Skeletal muscle tissue (tissue), 4 donors: ENCODE measurements around the gene INPP4A. TPM values are rescaled to one million over a fixed set of nuclear protein-coding genes. Genes with fewer than 3 reads are reported as not detected.

Experiments
- H3K27ac ChIP-seq: one replicate; pipeline ENCODE4 v1.7.0; 2013; ENCODE audit warnings: mild to moderate bottlenecking, low read depth, low read length, inconsistent platforms
- H3K27me3 ChIP-seq, 3 donors: one replicate each; pipeline ENCODE4 v1.7.0; 2013; ENCODE audit warnings: low read length in 3 of 3; ENCODE audit not compliant: control insufficient read depth in 3 of 3, insufficient read depth in 3 of 3
- H3K36me3 ChIP-seq, 3 donors: one replicate each; pipeline ENCODE4 v1.7.0; 2013; ENCODE audit warnings: low read length in 3 of 3; ENCODE audit not compliant: control insufficient read depth in 3 of 3, insufficient read depth in 3 of 3
- H3K4me1 ChIP-seq, 3 donors: one replicate each; pipeline ENCODE4 v1.7.0; 2013; ENCODE audit warnings: low read length in 3 of 3, mild to moderate bottlenecking in 3 of 3; ENCODE audit not compliant: control insufficient read depth in 3 of 3, insufficient read depth in 3 of 3
- H3K4me3 ChIP-seq, 3 donors: one replicate each; pipeline ENCODE4 v1.7.0; 2013; ENCODE audit warnings: low read length in 3 of 3
- H3K9ac ChIP-seq, 3 donors: one replicate each; pipeline ENCODE4 v1.7.0; 2013; ENCODE audit warnings: low read length in 3 of 3, mild to moderate bottlenecking in 3 of 3, moderate library complexity in 2 of 3, low read depth in 1 of 3
- H3K9me3 ChIP-seq, 3 donors: one replicate each; pipeline ENCODE4 v1.7.0; 2013; ENCODE audit warnings: low read length in 3 of 3; ENCODE audit not compliant: control insufficient read depth in 3 of 3
- total RNA-seq: library from RNA; depleted of rRNA; stranded (reverse); fragments of >200 nt; gene quantifications from one replicate; pipeline ENCODE4 v1.2.3, GENCODE V29; 2014
- donor health status: Osteomylitis.

INPP4A gene
- total RNA-seq, 1 donor from 2014 or later, result 12.5 TPM

DNA sequence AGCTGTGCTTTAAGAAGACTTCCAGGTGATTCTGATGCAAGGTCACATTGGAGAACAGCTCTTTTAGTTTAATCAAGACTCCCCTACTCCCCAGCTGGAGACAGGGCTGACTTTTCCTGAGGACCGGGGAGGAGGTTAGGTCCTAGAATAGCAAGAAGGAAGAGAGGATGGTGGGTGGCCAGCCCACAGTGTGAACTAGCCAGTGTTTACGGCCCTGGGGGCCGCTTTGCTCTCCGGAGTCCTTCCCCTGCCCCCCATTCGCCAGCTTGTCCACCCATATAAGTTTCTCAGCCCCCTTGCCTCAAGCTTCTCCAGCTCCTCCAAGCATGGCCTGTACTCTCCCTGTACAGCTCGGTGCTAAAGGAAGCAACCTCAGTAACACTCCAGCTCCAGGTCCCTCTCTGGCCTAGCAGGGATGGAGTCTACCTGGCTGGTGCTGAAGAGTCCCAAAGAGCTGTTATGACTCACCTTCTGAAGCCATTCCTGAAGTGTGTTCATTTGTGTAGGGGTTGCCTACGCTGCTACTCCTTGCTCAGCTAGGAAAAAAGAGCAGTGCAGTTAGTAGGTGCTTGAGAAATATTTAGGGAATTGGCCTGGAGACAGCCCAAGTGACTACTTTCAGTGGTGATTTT, 7.9 kb downstream of the INPP4A start:
- Histone ChIP-seq H3K27me3 (no peaks in the 10 kb centered on the region), H3K9me3 (no peaks in the 10 kb centered on the region), H3K4me3 (no peak overlapping the region), H3K36me3 (peaks cover 0 to 5% (median 2%) of the 10 kb centered on the region in 3 donors), H3K4me1 (peaks cover 17 to 26% (median 25%) of the 10 kb centered on the region in 3 donors), H3K9ac (no peak overlapping the region), H3K27ac (no peak overlapping the region)

DNA sequence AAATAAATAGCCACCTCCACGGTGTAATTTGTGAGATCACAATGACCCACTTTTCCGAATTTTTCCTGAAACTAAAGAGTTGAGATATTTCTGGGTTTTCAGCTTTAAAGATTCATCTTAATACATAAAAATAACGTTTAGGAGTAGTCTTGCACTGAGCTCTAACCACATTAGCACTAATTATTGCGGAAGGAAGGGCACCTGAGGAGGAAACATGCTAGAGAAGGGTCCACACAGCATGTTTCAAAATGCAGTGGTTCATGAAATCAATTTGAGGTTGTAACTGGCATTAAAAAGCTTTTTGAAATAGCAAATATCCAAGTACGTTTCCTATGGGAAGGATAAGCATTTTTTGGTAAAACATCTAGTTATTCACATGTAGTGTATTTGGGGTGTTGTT, 8.4 kb downstream of the INPP4A start:
- no peak overlapping the region for H3K9ac ChIP-seq
- no peak overlapping the region for H3K27ac ChIP-seq
- no peaks in the 10 kb centered on the region for H3K27me3 ChIP-seq
- no peak overlapping the region for H3K4me3 ChIP-seq
- H3K9me3 ChIP-seq, result no peaks in the 10 kb centered on the region
- H3K36me3 ChIP-seq, result peaks cover 0 to 5% (median 2%) of the 10 kb centered on the region in 3 donors
- peaks cover 17 to 26% (median 25%) of the 10 kb centered on the region in 3 donors for H3K4me1 ChIP-seq

DNA sequence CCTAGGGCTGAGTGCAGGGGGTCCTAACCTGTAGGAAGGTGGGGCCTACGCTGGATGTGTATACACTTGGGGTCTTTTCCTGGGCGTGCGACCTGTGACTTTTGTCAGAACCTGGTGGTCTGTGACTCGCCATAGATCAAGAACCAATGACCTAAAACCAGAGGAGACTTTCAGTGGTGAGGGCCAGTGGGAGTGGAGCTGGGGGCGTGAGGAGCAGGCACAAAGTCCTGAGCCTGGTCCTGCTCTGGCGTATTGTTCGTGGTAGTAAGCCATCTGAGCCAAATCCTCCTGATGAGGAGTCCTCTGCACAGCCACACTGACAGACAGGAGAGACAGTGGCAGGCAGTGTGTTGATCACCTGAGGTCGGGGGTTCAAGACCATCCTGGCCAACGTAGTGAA, 8.9 kb downstream of the INPP4A start:
- no peak overlapping the region for H3K4me3 ChIP-seq
- no peak overlapping the region for H3K9ac ChIP-seq
- H3K9me3 ChIP-seq, result no peaks in the 10 kb centered on the region
- peaks cover 0 to 5% (median 2%) of the 10 kb centered on the region in 3 donors for H3K36me3 ChIP-seq
- no peak overlapping the region for H3K27ac ChIP-seq
- no peaks in the 10 kb centered on the region for H3K27me3 ChIP-seq
- H3K4me1 ChIP-seq, result peaks cover 17 to 26% (median 26%) of the 10 kb centered on the region in 3 donors

DNA sequence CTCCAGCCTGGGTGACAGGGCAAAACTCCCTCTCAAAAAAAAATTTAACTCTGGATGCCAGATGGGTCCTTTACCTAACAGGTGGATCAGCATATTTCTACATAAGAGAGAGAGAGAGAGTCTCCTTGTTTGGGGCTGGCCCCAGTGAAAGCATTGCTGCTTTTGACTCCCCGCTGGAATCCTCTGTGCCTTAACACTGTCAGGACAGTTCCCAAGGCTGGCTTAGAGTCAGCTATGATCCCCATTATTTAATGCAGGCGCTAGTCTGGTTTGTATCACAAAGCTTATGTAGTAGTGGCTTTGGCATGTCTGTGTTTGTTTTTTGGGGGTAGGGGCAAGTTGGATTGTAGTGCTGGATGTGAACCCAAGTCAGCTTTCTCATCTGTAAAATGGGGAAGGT, 9.4 kb downstream of the INPP4A start:
- Histone ChIP-seq H3K9ac (no peak overlapping the region), H3K4me3 (no peak overlapping the region), H3K4me1 (peaks cover 19 to 31% (median 30%) of the 10 kb centered on the region in 3 donors), H3K27ac (no peak overlapping the region), H3K9me3 (no peaks in the 10 kb centered on the region), H3K27me3 (no peaks in the 10 kb centered on the region), H3K36me3 (peaks cover 0 to 5% (median 2%) of the 10 kb centered on the region in 3 donors)

DNA sequence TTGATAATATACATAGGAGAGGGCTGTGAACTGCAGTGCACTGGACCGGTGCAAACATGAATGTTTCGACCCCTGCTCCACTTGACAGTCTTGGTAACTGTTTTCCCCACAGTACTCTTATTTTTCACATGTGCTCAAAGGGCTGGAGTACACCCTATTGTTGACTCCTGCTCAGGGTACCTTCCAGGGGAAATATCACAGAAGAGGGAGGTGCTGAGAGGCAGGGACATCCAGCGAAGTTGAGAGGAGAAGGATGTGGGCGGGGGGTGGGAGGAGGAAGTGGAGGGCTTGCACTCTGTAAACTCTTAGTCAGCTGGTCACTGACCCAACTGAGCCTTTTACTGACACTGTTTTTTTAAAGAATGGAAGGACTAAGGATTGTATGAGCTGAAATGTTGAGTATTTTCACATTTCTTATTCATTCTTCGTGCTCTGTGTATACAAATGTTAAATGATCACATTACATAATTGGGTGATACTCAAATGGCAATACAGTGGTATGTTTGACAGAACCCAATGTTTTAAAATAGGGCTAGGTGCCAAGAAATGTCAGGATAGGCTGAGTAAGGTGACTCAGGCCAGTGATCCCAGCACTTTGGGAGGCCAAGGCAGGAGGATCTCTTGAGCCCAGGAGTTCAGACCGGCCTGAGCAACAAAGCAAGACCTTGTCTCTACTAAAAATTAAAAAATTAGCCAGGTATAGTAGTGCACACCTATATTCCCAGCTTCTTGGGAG, 10.0 kb downstream of the INPP4A start:
- Histone ChIP-seq H3K9ac (no peak overlapping the region), H3K36me3 (peaks cover 0 to 5% (median 2%) of the 10 kb centered on the region in 3 donors), H3K27me3 (no peaks in the 10 kb centered on the region), H3K9me3 (no peaks in the 10 kb centered on the region), H3K27ac (peak overlapping the region; percentile 10), H3K4me1 (peaks cover 25 to 37% (median 36%) of the 10 kb centered on the region in 3 donors), H3K4me3 (no peak overlapping the region)

DNA sequence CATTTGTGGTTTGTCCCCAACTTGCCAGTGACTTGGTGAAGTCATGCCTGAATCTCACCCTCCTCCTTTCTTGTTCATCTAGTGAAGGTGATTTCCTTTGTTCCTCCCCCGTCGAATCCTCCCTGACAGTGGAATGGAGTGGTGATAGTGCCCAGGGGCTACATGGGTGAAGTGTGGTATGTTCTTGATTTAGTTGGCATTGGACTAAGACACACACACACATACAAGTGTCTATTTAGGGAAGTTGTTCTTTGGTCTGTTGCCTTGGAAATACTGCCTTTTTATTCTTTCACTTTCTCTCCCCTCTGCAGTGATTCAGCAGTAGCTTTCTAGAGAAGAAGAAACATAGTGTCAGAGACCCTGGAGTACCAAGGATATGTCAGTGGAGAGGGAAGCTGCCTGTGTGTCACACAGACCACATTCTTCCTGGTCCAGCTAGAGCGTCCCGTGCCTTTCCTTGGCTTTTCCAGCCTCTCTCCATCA, 10.9 kb downstream of the INPP4A start:
- no peaks in the 10 kb centered on the region for H3K9me3 ChIP-seq
- H3K4me1 ChIP-seq, result peaks cover 29 to 43% (median 37%) of the 10 kb centered on the region in 3 donors
- H3K4me3 ChIP-seq, result no peak overlapping the region
- H3K27ac ChIP-seq, result peak overlapping the region; percentile 10
- H3K9ac ChIP-seq, result no peak overlapping the region
- H3K36me3 ChIP-seq, result peaks cover 0 to 5% (median 2%) of the 10 kb centered on the region in 3 donors
- no peaks in the 10 kb centered on the region for H3K27me3 ChIP-seq

DNA sequence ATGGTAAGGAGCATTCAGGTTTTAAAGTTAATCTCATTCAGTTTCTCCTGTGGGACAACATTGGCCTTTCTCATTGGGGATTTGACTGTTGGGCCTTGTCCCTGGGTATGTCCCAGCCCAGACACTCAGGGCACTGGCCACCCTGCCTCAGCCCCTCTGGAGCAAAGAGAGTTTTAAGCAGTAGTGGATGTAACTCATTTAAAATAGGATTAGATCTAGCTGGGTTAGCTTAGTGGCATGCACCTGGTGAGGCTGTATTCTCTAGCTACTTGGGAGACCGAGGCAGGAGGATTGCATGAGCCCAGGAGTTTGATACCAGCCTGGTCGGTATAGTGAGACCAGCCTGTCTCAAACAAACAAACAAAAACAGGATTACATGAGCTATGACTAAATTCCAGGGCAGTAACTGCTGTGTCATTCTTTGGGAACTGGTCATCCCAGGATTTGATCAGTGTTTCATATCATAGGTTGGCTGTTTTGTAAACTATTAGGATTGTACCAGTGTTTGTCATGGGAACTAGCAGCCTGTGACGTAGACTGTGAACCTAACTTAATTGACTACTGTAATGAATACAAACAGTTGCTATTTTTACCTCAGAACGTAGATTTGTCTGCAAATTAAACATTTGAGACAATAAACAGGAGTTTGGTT, 12.5 kb downstream of the INPP4A start:
- H3K27ac ChIP-seq, result no peak overlapping the region
- H3K4me1 ChIP-seq, result peaks cover 36 to 53% (median 44%) of the 10 kb centered on the region in 3 donors
- H3K9ac ChIP-seq, result no peak overlapping the region
- H3K36me3 ChIP-seq, result peaks cover 0 to 5% (median 4%) of the 10 kb centered on the region in 3 donors
- H3K4me3 ChIP-seq, result no peak overlapping the region
- H3K27me3 ChIP-seq, result no peaks in the 10 kb centered on the region
- no peaks in the 10 kb centered on the region for H3K9me3 ChIP-seq

DNA sequence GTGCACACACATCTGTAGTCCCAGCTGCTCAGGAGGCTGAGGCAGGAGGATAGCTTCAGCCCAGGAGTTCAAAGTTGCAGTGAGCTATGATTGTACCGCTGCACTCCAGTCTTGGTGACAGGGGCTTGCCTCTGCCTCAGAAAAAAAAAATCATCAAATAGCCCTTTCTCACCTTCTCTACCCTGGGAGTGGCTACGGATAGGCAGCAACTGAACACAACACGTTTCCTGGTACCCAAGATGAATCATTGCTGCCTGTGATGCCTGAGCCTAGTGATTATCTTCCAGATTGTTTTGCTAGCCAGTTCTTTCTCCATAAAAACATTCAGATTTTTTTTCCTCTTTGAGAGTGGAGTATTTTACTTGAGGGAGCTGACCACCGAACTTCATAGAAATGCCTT, 13.5 kb downstream of the INPP4A start:
- Histone ChIP-seq H3K27ac (no peak overlapping the region), H3K27me3 (no peaks in the 10 kb centered on the region), H3K4me3 (no peak overlapping the region), H3K9me3 (no peaks in the 10 kb centered on the region), H3K4me1 (peaks cover 36 to 55% (median 40%) of the 10 kb centered on the region in 3 donors), H3K36me3 (peaks cover 0 to 5% (median 4%) of the 10 kb centered on the region in 3 donors), H3K9ac (no peak overlapping the region)

DNA sequence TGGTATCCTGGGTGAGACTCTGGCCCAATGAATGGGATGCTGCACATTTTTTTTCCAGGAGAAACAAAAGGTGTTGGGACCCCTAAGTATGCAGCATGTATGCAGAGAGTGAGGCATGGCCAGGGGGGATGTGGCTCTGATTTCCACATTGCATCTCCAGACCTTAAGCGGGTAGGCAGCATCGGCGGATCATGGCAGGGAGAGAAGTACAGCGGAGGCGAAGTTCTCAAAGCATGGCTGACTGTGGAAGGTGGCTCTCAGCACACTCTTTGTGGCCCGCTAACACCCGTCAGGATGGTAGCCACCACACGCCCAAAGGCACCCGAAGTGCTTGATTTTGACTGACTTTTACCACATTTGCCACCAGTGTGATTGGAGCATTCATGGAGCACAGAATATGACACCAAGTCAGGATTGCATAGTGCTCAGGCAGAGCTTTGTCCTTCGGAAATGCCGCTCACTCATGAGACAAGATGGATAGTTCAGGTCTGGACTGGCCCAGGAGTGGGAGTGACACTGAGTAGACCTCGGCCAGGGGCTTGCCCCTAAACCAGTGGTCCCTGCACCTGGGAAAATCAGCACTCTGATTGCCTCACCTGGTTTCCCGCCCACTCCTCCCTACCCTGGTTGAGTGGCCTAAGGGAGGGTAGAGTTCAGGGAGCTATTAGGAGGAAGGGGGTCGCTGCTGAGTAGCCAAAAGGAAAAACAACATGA, 14.2 kb downstream of the INPP4A start:
- Histone ChIP-seq H3K9me3 (no peaks in the 10 kb centered on the region), H3K36me3 (peaks cover 0 to 5% (median 4%) of the 10 kb centered on the region in 3 donors), H3K27ac (no peak overlapping the region), H3K27me3 (no peaks in the 10 kb centered on the region), H3K9ac (peak overlapping the region in 1 of 3 donors; percentile 0), H3K4me1 (peaks cover 36 to 57% (median 43%) of the 10 kb centered on the region in 3 donors), H3K4me3 (no peak overlapping the region)
